VCaP (cell line): Measurements from ENCODE around the gene CAPRIN2.
A peak's percentile ranks its signal among the peaks of the same experiment; 100 is the strongest.

Experiments
- H3K27ac ChIP-seq: fragments of 450-650 bp; 2 replicates; pipeline ENCODE4 v1.5.1; 2017
- TF ChIP-seq, protein P1 (sequence below): fragments of 450-650 bp; conservative IDR thresholded peaks from 2 replicates; pipeline ENCODE4 v1.5.1; 2017; ENCODE audit warnings: mild to moderate bottlenecking, moderate library complexity

CAPRIN2 gene

DNA sequence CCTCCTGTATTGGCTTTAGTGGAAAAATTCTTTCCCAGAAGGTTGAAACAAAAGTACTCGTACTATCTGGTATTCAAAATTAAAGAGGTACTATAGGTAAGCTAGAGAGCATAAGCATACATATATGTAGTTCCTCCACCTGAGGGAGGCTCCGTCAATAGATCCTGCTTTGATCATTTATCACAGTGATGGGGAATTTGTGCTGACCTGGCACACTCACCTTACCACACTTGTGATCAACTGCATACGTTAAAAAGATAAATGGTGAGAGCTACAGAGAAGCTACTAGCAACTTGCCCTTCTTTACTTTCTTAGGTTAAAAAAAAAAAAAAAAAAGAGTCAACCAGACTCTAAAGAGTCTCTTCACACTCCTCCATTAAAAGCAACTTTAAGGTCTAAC, 2.5 kb downstream of the CAPRIN2 start:
- H3K27ac ChIP-seq = peak overlapping the region; percentile 92; the same call in 1 of the 2 replicates
- TF ChIP-seq, protein P1, sequence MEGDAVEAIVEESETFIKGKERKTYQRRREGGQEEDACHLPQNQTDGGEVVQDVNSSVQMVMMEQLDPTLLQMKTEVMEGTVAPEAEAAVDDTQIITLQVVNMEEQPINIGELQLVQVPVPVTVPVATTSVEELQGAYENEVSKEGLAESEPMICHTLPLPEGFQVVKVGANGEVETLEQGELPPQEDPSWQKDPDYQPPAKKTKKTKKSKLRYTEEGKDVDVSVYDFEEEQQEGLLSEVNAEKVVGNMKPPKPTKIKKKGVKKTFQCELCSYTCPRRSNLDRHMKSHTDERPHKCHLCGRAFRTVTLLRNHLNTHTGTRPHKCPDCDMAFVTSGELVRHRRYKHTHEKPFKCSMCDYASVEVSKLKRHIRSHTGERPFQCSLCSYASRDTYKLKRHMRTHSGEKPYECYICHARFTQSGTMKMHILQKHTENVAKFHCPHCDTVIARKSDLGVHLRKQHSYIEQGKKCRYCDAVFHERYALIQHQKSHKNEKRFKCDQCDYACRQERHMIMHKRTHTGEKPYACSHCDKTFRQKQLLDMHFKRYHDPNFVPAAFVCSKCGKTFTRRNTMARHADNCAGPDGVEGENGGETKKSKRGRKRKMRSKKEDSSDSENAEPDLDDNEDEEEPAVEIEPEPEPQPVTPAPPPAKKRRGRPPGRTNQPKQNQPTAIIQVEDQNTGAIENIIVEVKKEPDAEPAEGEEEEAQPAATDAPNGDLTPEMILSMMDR = no peak

DNA sequence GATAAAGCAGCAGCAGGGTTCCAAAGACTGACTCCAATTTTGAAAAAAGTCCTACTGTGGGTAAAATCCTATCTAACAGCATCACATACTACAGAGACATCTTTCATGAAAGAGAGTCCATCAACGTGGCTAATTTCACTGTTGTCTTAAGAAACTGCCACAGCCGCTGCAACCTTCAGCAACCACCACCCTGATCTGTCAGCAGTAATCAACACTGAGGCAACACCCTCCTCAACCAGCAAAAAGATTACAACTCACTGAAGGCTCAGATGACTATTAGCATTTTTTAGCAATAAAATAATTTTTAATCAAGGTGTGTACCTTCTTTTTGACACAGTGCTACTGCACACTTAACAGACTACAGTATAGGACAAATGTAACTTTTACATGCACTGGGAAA, 6.6 kb downstream of the CAPRIN2 start:
- no peak overlapping the region for H3K27ac ChIP-seq

DNA sequence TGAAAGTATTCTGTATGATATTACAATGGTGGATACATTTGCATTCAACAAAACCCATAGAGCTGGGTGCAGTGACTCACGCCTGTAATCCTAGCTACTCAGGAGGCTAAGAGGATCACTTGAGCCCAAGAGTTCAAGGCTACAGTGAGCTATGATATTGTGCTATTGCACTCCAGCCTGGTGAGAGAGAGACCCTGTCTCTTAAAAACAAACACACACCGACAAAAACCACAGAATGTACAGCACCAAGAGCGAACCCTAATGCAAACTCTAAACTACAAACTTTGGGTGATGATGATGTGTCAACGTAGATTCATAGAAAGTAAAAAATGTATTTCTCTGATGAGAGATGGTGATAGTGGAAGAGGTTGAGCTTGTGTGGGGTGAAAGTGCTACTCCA, 8.6 kb downstream of the CAPRIN2 start:
- TF ChIP-seq, protein P1 = no peak
- H3K27ac ChIP-seq = no peak overlapping the region

More for the DNA sequence above, 6.6 kb downstream of the CAPRIN2 start:
- TF ChIP-seq, protein P1 = no peak

DNA sequence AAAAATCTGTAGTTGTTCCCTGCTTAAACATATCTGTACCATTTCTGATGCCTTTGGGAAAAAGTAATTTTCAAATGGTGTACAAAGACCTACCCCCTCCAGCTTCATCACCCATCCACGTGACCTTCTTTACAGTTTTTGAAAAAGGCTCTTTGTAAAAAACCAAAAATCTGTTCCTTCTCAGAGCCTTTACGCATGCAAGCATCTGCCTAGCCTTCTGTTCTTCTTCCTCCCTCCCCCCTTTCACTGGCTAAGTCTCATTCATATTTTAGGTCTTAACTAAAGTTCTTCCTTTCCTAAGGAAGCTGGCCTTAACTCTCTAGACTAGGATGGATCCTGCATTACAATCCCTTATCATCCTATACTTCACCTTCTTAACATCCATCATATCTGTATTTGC, 10.4 kb downstream of the CAPRIN2 start:
- TF ChIP-seq, protein P1 = no peak

DNA sequence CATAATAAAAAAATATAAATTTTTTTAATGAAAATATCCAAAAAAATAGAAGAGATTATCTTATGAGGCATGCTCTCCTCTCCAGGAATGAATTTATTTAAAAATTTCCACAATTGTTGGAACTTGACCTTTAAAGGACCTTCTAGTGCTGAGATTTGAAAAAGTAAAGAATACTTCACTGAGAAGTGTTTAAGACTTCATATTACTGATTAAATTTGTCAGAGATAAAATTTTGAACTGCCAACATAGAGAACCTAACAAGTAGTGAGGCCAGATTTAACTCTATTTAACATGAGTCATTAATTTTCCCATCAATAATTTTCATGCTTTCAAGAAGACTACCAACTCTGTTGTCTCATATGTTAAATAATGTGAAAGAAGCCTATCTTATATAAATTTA, 14.5 kb downstream of the CAPRIN2 start:
- TF ChIP-seq, protein P1 = no peak

More for the DNA sequence above, 10.4 kb downstream of the CAPRIN2 start:
- no peak overlapping the region for H3K27ac ChIP-seq

DNA sequence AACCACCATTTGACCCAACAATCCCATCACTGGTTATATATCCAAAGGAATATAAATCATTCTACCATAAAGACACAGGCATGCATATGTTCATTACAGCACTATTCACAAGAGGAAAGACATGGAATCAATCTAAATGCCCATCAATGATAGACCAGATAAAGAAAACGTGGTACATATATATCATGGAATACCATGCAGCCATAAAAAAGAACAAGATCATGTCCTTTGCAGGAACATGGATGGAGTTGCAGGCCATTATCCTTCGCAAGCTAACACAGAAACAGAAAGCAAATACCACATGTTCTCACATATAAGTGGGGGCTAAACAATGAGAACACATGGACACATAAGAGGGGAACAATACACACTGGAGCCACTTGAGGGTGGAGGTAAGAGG, 15.7 kb downstream of the CAPRIN2 start:
- no peak overlapping the region for H3K27ac ChIP-seq
- TF ChIP-seq, protein P1 = no peak

More for the DNA sequence above, 14.5 kb downstream of the CAPRIN2 start:
- H3K27ac ChIP-seq = no peak overlapping the region

DNA sequence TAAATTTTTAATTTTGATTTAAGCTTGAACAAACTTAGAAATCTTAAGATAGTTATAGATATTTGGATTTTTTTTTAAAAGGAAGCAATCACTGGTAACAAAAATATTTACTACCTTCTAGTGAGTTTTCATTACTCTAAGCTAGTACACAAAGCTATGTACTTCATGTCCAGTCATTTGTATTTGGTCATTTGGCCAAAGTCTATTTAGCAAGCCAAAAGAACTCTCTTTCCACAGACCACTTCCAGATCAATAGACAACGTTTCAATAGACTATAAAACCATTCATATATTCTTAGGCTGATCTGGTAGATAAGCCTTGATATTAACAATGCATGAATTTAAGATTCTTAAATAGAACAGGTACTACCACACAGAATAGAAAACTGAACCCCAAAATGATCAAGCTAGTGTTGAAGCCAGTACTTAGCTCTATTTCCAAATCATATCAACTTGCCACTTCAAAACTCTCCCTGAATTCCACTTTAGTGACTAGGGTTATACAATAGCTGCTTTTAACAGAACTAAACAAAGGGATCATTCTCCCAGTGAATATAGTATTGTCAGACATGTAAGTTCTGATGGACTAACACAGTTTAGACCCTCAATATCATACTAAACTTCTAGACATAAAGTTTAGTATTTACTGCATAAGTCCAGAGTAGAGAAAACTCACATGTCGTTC, 21.7 kb downstream of the CAPRIN2 start:
- H3K27ac ChIP-seq = no peak overlapping the region
- TF ChIP-seq, protein P1 = no peak
